GM19467 (cell line): Measurements from ENCODE around the gene UNC13C.

Experiments used
- ATAC-seq: cut with Tn5 transposase; IDR thresholded peaks from one replicate; pipeline ENCODE4 v1.9.1; 2021; ENCODE audit warnings: mild to moderate bottlenecking, moderate library complexity; ENCODE audit not compliant: unreplicated experiment

Gene UNC13C

GRCh38 chr15:54017251-54017650 lies 39.0 kb downstream of the UNC13C start:
- no peak for ATAC-seq

- ATAC-seq = no peak
Observed at GRCh38 chr15:54017959-54018358, 39.7 kb downstream of the UNC13C start.

GRCh38 chr15:54026258-54026657 lies 48.0 kb downstream of the UNC13C start:
- no peak for ATAC-seq

- ATAC-seq = no peak
Observed at GRCh38 chr15:54026891-54027290, 48.6 kb downstream of the UNC13C start.

GRCh38 chr15:54029081-54029480 lies 50.8 kb downstream of the UNC13C start:
- no peak for ATAC-seq

GRCh38 chr15:54032066-54032465 lies 53.8 kb downstream of the UNC13C start:
- no peak for ATAC-seq

- no peak for ATAC-seq
Observed at GRCh38 chr15:54033356-54033860, 55.2 kb downstream of the UNC13C start.

- ATAC-seq = no peak
Observed at GRCh38 chr15:54033869-54034458, 55.7 kb downstream of the UNC13C start.

GRCh38 chr15:54035616-54036015 lies 57.4 kb downstream of the UNC13C start:
- ATAC-seq = no peak

- ATAC-seq = no peak
Observed at GRCh38 chr15:54045397-54045796, 67.2 kb downstream of the UNC13C start.

GRCh38 chr15:54046093-54046492 lies 67.9 kb downstream of the UNC13C start:
- ATAC-seq = no peak

- ATAC-seq = no peak
Observed at GRCh38 chr15:54064365-54064764, 86.1 kb downstream of the UNC13C start.

- ATAC-seq = no peak
Observed at GRCh38 chr15:54066403-54066802, 88.2 kb downstream of the UNC13C start.

GRCh38 chr15:54082836-54083492 lies 104.7 kb downstream of the UNC13C start:
- no peak for ATAC-seq

GRCh38 chr15:54083501-54083900 lies 105.3 kb downstream of the UNC13C start:
- ATAC-seq = no peak

GRCh38 chr15:54083991-54084390 lies 105.8 kb downstream of the UNC13C start:
- no peak for ATAC-seq

GRCh38 chr15:54088837-54089236 lies 110.6 kb downstream of the UNC13C start:
- ATAC-seq = no peak

GRCh38 chr15:54089776-54090175 lies 111.5 kb downstream of the UNC13C start:
- no peak for ATAC-seq

- no peak for ATAC-seq
Observed at GRCh38 chr15:54091651-54092050, 113.4 kb downstream of the UNC13C start.

GRCh38 chr15:54094661-54095060 lies 116.4 kb downstream of the UNC13C start:
- no peak for ATAC-seq

- ATAC-seq = no peak
Observed at GRCh38 chr15:54097019-54097418, 118.8 kb downstream of the UNC13C start.

- ATAC-seq = no peak
Observed at GRCh38 chr15:54099010-54099409, 120.8 kb downstream of the UNC13C start.
